Measurements from ENCODE around the gene ACOX2. TPM values are rescaled to one million over a fixed set of nuclear protein-coding genes. Genes with fewer than 3 reads are reported as not detected.

Gene ACOX2
- total RNA-seq, 2 donors from 2014 or later = 20.8 to 22.2 TPM

DNA sequence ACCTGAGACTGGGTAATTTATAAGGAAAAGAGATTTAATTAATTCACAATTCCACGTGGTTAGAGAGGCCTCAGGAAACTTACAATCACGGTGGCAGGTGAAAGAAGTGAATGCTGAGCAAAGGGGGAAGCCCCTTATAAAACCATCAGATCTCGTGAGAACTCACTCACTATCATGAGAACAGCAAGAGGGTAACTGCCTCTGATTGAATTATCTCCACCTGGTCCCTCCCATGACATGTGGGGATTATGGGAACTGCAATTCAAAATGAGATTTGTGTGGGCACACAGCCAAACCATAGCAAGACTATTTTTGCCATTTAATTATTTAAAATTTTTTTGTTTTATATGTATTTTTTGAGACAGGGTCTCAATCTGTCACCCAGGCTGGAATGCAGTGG, 72.1 kb downstream of the ACOX2 start:
- no peaks in the 10 kb centered on the region for H3K27me3 ChIP-seq (replicated peaks; ENCODE audit: insufficient read depth)
- H3K27ac ChIP-seq = no peak overlapping the region
- H3K4me1 ChIP-seq (ENCODE audit: control insufficient read depth in 1 of 2, low read depth in 2 of 2) = peaks cover 0 to 9% of the 10 kb centered on the region in 2 donors
- ATAC-seq (ENCODE audit: insufficient number of reproducible peaks, low FRiP score, low read depth) (no peak), DNase-seq (ENCODE audit: low spot score) (no peak)
- TF ChIP-seq, protein P1, sequence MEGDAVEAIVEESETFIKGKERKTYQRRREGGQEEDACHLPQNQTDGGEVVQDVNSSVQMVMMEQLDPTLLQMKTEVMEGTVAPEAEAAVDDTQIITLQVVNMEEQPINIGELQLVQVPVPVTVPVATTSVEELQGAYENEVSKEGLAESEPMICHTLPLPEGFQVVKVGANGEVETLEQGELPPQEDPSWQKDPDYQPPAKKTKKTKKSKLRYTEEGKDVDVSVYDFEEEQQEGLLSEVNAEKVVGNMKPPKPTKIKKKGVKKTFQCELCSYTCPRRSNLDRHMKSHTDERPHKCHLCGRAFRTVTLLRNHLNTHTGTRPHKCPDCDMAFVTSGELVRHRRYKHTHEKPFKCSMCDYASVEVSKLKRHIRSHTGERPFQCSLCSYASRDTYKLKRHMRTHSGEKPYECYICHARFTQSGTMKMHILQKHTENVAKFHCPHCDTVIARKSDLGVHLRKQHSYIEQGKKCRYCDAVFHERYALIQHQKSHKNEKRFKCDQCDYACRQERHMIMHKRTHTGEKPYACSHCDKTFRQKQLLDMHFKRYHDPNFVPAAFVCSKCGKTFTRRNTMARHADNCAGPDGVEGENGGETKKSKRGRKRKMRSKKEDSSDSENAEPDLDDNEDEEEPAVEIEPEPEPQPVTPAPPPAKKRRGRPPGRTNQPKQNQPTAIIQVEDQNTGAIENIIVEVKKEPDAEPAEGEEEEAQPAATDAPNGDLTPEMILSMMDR (IDR thresholded peaks at IDR 0.05) = no peak
- no peaks in the 10 kb centered on the region for H3K9me3 ChIP-seq
- H3K36me3 ChIP-seq = no peaks in the 10 kb centered on the region
- no peak overlapping the region for H3K4me3 ChIP-seq

DNA sequence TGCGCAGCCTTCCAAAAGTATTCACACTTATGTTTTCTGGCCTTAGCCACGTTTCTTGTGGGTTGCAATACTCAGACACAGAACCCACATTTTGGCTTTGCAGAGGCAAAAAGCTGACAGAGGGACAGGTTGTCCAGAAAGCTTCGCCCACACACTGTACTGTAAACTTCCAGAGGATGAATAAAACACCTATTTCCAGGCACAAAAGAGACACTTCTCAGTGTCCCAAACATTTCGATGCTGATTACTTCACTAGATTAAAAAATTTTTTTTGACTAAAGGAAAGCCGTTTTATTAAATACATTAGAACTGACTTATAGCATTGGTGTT, 73.1 kb downstream of the ACOX2 start:
- Histone ChIP-seq H3K27me3 (replicated peaks; ENCODE audit: insufficient read depth) (no peaks in the 10 kb centered on the region), H3K36me3 (no peaks in the 10 kb centered on the region), H3K27ac (no peak overlapping the region), H3K9me3 (no peaks in the 10 kb centered on the region), H3K4me3 (peak overlapping the region; percentile 66), H3K4me1 (ENCODE audit: control insufficient read depth in 1 of 2, low read depth in 2 of 2) (peaks cover 0 to 9% of the 10 kb centered on the region in 2 donors)
- DNase-seq (ENCODE audit: low spot score) = no peak
- TF ChIP-seq, protein P1 (IDR thresholded peaks at IDR 0.05) = no peak
- ATAC-seq (ENCODE audit: insufficient number of reproducible peaks, low FRiP score, low read depth) = no peak

DNA sequence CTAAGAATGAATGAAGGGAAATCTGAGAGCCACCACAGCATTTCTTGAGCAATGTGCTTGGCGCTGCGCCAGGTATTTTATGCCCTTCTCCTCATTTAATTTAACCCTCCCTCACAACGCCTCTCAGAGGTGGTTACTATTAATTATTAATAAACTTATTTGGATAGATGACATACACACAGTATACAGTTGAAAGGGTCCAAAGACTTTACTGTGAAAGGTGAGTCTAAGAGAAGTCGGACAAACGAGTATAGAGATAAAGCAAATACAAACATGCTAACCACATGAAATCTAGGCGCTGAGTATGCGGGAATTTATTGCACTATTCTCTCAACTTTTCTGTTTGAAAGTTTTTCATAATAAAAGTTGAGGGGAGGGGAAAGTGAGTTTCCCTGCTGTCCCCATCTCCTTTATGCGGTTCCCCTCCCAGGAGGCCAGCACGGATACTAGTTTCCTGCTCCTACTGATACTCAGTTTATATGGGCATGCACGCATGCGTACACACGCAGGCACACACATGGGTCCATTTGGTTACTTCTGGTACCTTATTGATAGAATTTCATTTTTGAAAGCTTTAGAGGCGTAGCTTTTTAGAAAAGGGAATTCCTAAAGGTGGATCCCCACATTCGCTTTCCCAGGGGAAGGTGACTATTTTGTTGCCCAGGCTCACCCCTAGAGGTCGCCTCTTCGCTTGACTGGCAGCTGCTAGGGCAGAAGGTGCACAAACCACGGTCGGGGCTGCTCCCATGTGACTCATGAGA, 73.6 kb downstream of the ACOX2 start:
- peak; percentile 24 for DNase-seq (ENCODE audit: low spot score)
- peak; percentile 74 for ATAC-seq (ENCODE audit: insufficient number of reproducible peaks, low FRiP score, low read depth)

DNA sequence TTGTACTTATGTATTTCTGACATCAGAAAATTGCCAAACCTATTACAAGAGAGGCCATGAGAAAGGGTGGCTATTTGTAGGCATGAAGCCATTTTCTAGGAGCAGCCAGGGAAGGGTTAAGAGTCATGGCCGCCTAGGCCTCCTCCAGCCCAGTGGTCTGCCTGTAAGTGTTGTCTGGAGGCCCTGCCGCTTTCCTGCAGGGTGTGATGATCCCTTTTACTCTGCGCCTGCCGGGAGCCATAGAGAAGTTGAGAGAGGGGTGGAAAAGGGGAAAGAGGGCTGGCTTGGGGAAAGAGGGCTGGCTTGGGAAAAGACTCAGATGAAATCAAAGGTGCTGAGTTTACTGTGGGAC, 74.2 kb downstream of the ACOX2 start:
- ATAC-seq (ENCODE audit: insufficient number of reproducible peaks, low FRiP score, low read depth) (no peak), DNase-seq (ENCODE audit: low spot score) (no peak)
- H3K9me3 ChIP-seq = no peaks in the 10 kb centered on the region
- H3K27me3 ChIP-seq (replicated peaks; ENCODE audit: insufficient read depth) = no peaks in the 10 kb centered on the region
- H3K27ac ChIP-seq = no peak overlapping the region
- H3K4me1 ChIP-seq (ENCODE audit: control insufficient read depth in 1 of 2, low read depth in 2 of 2) = peaks cover 0 to 9% of the 10 kb centered on the region in 2 donors
- TF ChIP-seq, protein P1 (IDR thresholded peaks at IDR 0.05) = no peak
- no peaks in the 10 kb centered on the region for H3K36me3 ChIP-seq
- no peak overlapping the region for H3K4me3 ChIP-seq

More for the DNA sequence above, 73.6 kb downstream of the ACOX2 start:
- H3K27me3 ChIP-seq (replicated peaks; ENCODE audit: insufficient read depth) = no peaks in the 10 kb centered on the region
- no peak overlapping the region for H3K27ac ChIP-seq
- peak overlapping the region; percentile 66 for H3K4me3 ChIP-seq
- H3K9me3 ChIP-seq = no peaks in the 10 kb centered on the region
- TF ChIP-seq, protein P1 (IDR thresholded peaks at IDR 0.05) = peak; percentile 71
- no peaks in the 10 kb centered on the region for H3K36me3 ChIP-seq
- H3K4me1 ChIP-seq (ENCODE audit: control insufficient read depth in 1 of 2, low read depth in 2 of 2) = peaks cover 0 to 9% of the 10 kb centered on the region in 2 donors

DNA sequence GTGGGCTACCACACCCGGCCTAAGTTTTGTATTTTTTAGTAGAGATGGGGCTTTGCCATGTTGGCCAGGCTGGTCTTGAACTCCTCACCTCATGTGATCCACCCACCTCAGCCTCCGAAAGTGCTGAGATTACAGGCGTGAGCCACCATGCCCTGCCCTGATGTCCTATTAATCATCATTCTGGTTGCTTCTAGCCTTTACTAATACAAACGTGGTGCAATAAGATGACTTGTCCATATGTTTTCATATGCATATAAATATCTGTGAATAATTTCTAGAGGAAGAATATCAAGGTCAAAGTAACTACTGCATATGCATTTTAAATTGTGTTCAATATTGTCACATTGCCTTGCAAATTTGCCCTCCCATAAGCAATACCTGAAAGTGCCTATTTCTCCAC, 77.8 kb downstream of the ACOX2 start:
- TF ChIP-seq, protein P1 (IDR thresholded peaks at IDR 0.05) = no peak
- Histone ChIP-seq H3K27me3 (replicated peaks; ENCODE audit: insufficient read depth) (no peaks in the 10 kb centered on the region), H3K9me3 (peaks cover 4% of the 10 kb centered on the region), H3K4me1 (ENCODE audit: control insufficient read depth in 1 of 2, low read depth in 2 of 2) (peaks cover 0 to 9% of the 10 kb centered on the region in 2 donors), H3K27ac (no peak overlapping the region), H3K36me3 (no peaks in the 10 kb centered on the region), H3K4me3 (no peak overlapping the region)
- no peak for ATAC-seq (ENCODE audit: insufficient number of reproducible peaks, low FRiP score, low read depth)
- DNase-seq (ENCODE audit: low spot score) = no peak

Other genes with a start within 250 kb of the ACOX2 start
- gene RPP14, start 230.9 kb downstream of the ACOX2 start, total RNA-seq = 10 to 100 TPM in 1 of 2 donors, 1 to 10 TPM in 1; 5.0 to 10.1 TPM
- 10 to 100 TPM in 1 of 2 donors, not detected in 1; 13.9 TPM for gene HTD2, start 230.7 kb downstream of the ACOX2 start, total RNA-seq
- gene PXK, start 204.3 kb downstream of the ACOX2 start, total RNA-seq = 10 to 100 TPM; 22.1 to 34.2 TPM
- gene PDHB, start 103.4 kb downstream of the ACOX2 start, total RNA-seq = 10 to 100 TPM; 59.3 to 83.5 TPM
- 10 to 100 TPM; 14.5 to 28.6 TPM for gene KCTD6, start 45.1 kb downstream of the ACOX2 start, total RNA-seq
- gene FAM107A, start 40.2 kb upstream of the ACOX2 start, total RNA-seq = 10 to 100 TPM; 25.3 to 63.6 TPM
- not detected for gene FAM3D, start 129.6 kb upstream of the ACOX2 start, total RNA-seq